ENCODE results near the gene MSTN.
"Not testable (repeated sequence)": the region's sequence is repeated elsewhere in the genome, so short reads cannot be mapped to it uniquely, and the experiment has no call there.

The MSTN gene

GRCh38 chr2:190017837-190018236 is 44.7 kb downstream of the MSTN start:
- Histone ChIP-seq H4K20me1 (ENCODE audit: insufficient read depth, low read length) (no peaks in the 10 kb centered on the region), H3K9ac (ENCODE audit: low read length) (no peak overlapping the region), H3K27ac (ENCODE audit: low read depth, low read length, poor library complexity, severe bottlenecking) (no peak overlapping the region), H3K9me2 (ENCODE audit: low read depth, low read length) (no peaks in the 10 kb centered on the region), H3K9me3 (ENCODE audit: low read length) (no peaks in the 10 kb centered on the region; the same call in 1 of the 2 replicates), H3K4me2 (ENCODE audit: low read length) (no peak overlapping the region), H3F3A (ENCODE audit: insufficient read depth, low read length) (no peaks in the 10 kb centered on the region), H3K79me2 (ENCODE audit: insufficient read depth, low read length) (no peaks in the 10 kb centered on the region), H2AFZ (ENCODE audit: low read length) (no peak overlapping the region), H3K4me1 (ENCODE audit: insufficient read depth, low read length, severe bottlenecking) (no peaks in the 10 kb centered on the region), H3K27me3 (ENCODE audit: insufficient read depth, low read length) (no peaks in the 10 kb centered on the region), H3K36me3 (ENCODE audit: insufficient read depth, low read length) (no peaks in the 10 kb centered on the region), H3K4me3 (ENCODE audit: low read depth, low read length, poor library complexity, severe bottlenecking) (no peak overlapping the region)
- no peak for TF ChIP-seq EZH2 (IDR thresholded peaks at IDR 0.05; ENCODE audit: borderline replicate concordance, low read length)
- no peak for TF ChIP-seq CTCF (IDR thresholded peaks at IDR 0.05; ENCODE audit: low read length)

- not testable (repeated sequence) for H3K9me2 ChIP-seq (ENCODE audit: low read depth, low read length); H2AFZ ChIP-seq (ENCODE audit: low read length); H3K79me2 ChIP-seq (ENCODE audit: insufficient read depth, low read length); H3K9me3 ChIP-seq (ENCODE audit: low read length); H3K9ac ChIP-seq (ENCODE audit: low read length); H3F3A ChIP-seq (ENCODE audit: insufficient read depth, low read length); H3K4me1 ChIP-seq (ENCODE audit: insufficient read depth, low read length, severe bottlenecking); H4K20me1 ChIP-seq (ENCODE audit: insufficient read depth, low read length); H3K4me3 ChIP-seq (ENCODE audit: low read depth, low read length, poor library complexity, severe bottlenecking); H3K36me3 ChIP-seq (ENCODE audit: insufficient read depth, low read length); H3K27me3 ChIP-seq (ENCODE audit: insufficient read depth, low read length); H3K27ac ChIP-seq (ENCODE audit: low read depth, low read length, poor library complexity, severe bottlenecking); H3K4me2 ChIP-seq (ENCODE audit: low read length)
Measured at GRCh38 chr2:190015969-190016368, 46.6 kb downstream of the MSTN start.

Measured in OCI-LY1 (cell line).